Measurements from ENCODE around the gene FOXQ1.

- no peak for TF ChIP-seq CTCF (IDR thresholded peaks at IDR 0.05)
- TF ChIP-seq POLR2AphosphoS5 (IDR thresholded peaks at IDR 0.05): no peak
- no peak for TF ChIP-seq POLR2A (IDR thresholded peaks at IDR 0.05)
- no peak for TF ChIP-seq EP300 (IDR thresholded peaks at IDR 0.05; ENCODE audit: low read depth)
These were observed 240 bp downstream of the FOXQ1 start for GRCh38 chr6:1312203-1312472.

Data from transverse colon (tissue), 4 donors.